ENCODE results near the gene RIN3. TPM values are rescaled to one million over a fixed set of nuclear protein-coding genes. Genes with fewer than 3 reads are reported as not detected.
"Not testable (repeated sequence)": the region's sequence is repeated elsewhere in the genome, so short reads cannot be mapped to it uniquely, and the experiment has no call there.

The RIN3 gene
- polyA plus RNA-seq, 1 experiment: 8.2 TPM

DNA sequence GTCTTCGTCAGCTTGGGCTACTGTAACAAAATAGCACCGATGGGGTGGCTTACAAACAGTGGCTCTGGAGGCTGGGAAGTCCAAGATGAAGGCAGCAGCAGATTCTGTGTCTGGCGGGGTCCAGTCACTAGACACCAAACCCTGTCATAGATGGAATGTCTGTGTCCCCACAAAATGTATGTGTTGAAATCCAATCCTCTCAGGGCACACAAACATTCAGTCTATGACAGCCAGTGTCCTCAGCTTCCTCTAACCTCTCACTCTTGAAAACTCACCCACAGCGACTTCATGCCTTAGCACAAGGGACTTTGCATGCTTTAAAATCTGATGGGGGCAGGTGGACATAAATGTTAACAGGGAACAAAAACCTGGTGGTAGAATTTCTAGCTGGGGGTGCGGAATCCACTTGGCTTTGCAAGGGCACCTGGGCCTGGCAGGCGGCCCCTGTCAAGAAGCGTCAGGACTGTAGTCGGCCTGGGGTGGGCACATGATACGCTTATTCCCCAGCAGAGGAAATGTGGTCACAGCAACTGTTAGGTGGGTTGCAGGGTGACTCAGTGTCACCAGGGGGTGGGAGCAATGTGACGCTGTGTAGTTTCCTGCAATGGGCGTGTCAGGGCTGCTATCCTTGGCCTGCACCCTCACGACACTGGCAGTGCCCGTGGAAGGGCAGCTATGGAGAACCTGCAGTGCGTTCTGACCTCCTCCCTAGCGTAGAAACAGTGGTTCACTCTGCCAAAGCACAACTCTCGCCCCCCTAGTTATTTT, 17.7 kb downstream of the RIN3 start:
- CTCF ChIA-PET: no interaction called here
- POLR2A ChIA-PET: interaction anchor here (0.7 kb wide), 1 partner anchor 8 kb away, joined by 32 read pairs; no protein-coding TSS in a partner anchor
- Histone ChIP-seq H3K36me3 (ENCODE audit: control insufficient read depth, insufficient read depth, low read length) (peaks cover 1% of the 10 kb centered on the region), H3K4me3 (ENCODE audit: low read depth, low read length) (no peak overlapping the region), H3K27me3 (ENCODE audit: control insufficient read depth, insufficient read depth, low read length) (no peaks in the 10 kb centered on the region)
- no peak for DNase-seq (ENCODE audit: low read depth)
- TF ChIP-seq, protein P1, sequence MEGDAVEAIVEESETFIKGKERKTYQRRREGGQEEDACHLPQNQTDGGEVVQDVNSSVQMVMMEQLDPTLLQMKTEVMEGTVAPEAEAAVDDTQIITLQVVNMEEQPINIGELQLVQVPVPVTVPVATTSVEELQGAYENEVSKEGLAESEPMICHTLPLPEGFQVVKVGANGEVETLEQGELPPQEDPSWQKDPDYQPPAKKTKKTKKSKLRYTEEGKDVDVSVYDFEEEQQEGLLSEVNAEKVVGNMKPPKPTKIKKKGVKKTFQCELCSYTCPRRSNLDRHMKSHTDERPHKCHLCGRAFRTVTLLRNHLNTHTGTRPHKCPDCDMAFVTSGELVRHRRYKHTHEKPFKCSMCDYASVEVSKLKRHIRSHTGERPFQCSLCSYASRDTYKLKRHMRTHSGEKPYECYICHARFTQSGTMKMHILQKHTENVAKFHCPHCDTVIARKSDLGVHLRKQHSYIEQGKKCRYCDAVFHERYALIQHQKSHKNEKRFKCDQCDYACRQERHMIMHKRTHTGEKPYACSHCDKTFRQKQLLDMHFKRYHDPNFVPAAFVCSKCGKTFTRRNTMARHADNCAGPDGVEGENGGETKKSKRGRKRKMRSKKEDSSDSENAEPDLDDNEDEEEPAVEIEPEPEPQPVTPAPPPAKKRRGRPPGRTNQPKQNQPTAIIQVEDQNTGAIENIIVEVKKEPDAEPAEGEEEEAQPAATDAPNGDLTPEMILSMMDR (IDR thresholded peaks at IDR 0.05; ENCODE audit: insufficient read depth, low read depth, low read length): no peak

DNA sequence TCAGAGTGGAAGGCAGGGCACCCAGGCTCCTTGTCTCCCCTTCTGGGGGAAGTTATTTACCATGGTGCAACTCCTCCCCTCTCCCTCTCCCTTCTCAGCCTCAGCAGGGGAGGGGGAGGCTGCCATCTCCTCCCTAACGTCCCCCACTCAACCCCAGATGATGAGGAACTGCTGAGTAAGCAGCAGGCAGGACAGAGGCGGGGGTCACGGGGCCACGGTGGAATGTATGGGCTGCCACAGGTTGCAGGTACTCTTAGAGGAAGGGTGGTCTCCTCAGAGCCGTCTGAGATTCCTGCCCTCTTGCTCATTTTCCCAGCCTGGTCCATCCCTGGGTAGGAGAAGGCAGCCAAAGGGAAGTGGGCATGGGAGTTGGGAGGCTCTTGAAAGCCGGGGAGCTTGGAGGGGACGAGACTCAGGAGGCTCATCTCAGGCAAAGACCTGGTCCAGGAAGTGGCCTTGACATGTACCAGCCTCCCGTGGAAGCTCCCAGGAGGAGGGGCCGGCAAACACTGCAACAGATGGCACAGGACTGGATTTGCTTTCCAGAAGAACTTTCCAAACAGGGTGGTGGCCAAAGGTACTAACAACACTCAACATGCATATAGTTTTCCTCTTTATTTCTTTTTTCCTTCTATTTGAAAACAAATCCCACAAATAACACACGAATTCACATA, 19.0 kb downstream of the RIN3 start:
- no peaks in the 10 kb centered on the region for H3K27me3 ChIP-seq (ENCODE audit: control insufficient read depth, insufficient read depth, low read length)
- ChIA-PET POLR2A (no interaction called here), CTCF (no interaction called here)
- H3K36me3 ChIP-seq (ENCODE audit: control insufficient read depth, insufficient read depth, low read length): peaks cover 1% of the 10 kb centered on the region
- DNase-seq (ENCODE audit: low read depth): no peak
- H3K4me3 ChIP-seq (ENCODE audit: low read depth, low read length): no peak overlapping the region
- TF ChIP-seq, protein P1 (IDR thresholded peaks at IDR 0.05; ENCODE audit: insufficient read depth, low read depth, low read length): no peak

DNA sequence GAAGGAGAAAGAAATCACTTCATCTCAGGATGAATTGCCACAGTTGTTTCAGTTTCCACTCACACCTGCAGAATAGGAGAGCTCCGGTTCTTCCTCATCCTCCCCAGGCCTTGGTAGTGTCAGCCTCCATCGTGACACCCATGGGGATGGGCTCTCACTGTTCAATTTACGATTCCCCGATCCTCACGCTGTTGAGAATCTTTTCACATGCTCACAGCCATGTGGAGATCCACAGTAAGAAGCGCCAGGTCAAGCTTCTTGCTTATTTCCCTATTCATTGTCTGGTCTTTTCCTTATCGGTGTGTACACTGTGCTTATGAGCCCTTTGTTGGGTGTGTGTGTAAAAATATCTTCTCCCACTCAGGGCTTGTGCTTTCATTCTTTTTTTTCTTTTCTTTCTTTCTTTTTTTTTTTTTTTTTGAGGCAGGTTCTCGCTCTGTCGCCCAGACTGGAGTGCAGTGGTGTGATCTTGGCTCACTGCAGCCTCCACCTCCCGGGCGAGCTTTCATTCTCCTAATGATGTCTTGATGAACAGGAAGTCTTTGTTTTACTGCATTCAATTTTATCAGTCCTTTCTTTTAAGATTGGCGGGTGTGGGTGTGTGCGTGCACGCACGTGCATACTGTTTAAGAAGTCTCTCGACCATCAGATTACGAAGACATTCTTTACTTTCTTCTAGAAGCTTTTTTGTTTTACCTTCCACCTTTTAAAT, 21.5 kb downstream of the RIN3 start:
- Histone ChIP-seq H3K36me3 (ENCODE audit: control insufficient read depth, insufficient read depth, low read length) (peaks cover 1% of the 10 kb centered on the region), H3K27me3 (ENCODE audit: control insufficient read depth, insufficient read depth, low read length) (no peaks in the 10 kb centered on the region), H3K4me3 (ENCODE audit: low read depth, low read length) (no peak overlapping the region)
- no peak for DNase-seq (ENCODE audit: low read depth)
- POLR2A ChIA-PET: no interaction called here
- CTCF ChIA-PET: no interaction called here
- TF ChIP-seq, protein P1 (IDR thresholded peaks at IDR 0.05; ENCODE audit: insufficient read depth, low read depth, low read length): no peak

DNA sequence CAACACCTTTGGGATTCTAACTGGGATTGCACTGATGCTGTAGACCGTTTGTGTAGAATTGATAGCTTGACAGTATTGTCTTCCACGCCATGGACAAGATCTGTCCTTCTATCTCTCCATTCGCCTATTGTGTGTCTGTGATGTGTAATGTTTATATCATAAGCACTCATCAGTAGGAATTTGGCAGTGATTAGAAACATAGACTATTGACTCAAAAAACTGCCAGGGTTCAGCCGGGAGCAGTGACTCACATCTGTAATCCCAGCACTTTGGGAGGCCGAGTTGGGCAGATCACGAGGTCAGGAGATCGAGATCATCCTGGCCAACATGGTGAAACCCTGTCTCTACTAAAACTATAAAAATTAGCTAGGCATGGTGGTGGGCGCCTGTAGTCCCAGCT, 22.6 kb downstream of the RIN3 start:
- H3K4me3 ChIP-seq (ENCODE audit: low read depth, low read length); H3K36me3 ChIP-seq (ENCODE audit: control insufficient read depth, insufficient read depth, low read length); POLR2A ChIA-PET; DNase-seq (ENCODE audit: low read depth); H3K27me3 ChIP-seq (ENCODE audit: control insufficient read depth, insufficient read depth, low read length); CTCF ChIA-PET: not testable (repeated sequence)

DNA sequence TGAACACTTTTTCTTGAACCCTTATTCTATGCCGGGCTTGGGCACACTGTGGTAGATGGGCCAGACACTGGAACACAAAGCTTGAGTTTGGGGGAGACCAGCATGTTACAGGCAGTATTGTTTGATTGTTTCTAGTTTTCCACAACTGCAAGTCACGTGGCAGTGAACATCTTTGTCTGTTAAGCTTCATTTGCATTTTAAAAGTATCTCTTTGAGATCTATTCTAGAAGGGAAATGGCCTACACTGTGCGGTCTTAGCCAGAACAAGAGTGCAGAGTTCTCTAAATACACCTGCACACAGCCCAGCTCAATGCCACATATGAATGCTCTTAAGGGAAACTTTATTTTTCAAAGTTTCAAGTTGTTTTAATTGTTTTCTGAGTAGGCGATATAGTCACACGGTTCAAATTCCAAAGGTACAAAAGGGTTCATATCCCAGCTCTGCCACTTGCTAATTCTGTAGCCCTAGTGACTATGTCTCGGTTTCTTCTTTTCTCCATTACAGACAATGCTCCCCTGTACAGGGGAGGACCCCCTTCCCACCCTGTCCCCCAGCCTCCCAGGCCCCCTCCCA, 24.9 kb downstream of the RIN3 start:
- no peak for DNase-seq (ENCODE audit: low read depth)
- ChIA-PET CTCF (interaction anchor here (0.6 to 1.4 kb wide), 3 partner anchors 14 to 646 kb away, joined by 3 to 4 read pairs (median 4); no protein-coding TSS in a partner anchor), POLR2A (no interaction called here)
- H3K36me3 ChIP-seq (ENCODE audit: control insufficient read depth, insufficient read depth, low read length): no peaks in the 10 kb centered on the region
- H3K27me3 ChIP-seq (ENCODE audit: control insufficient read depth, insufficient read depth, low read length): no peaks in the 10 kb centered on the region
- TF ChIP-seq, protein P1 (IDR thresholded peaks at IDR 0.05; ENCODE audit: insufficient read depth, low read depth, low read length): no peak
- no peak overlapping the region for H3K4me3 ChIP-seq (ENCODE audit: low read depth, low read length)

Data from BJ (cell line).